GM23338 (cell line): Measurements from ENCODE around the gene CEP135. TPM values are rescaled to one million over a fixed set of nuclear protein-coding genes. Genes with fewer than 3 reads are reported as not detected.

Experiments
- ATAC-seq: fragments of 200-7000 bp; cut with Tn5 transposase; 3 replicates; pipeline ENCODE4 v1.9.1; 2020
- DNase-seq: peaks from one replicate; pipeline ENCODE4 v3.0.0-alpha.2; 2015; ENCODE audit warnings: low spot score
- H2AFZ ChIP-seq: fragments of 200-600 bp; sonication (generic); 2 replicates; pipeline ENCODE4 v1.8.0; 2016; ENCODE audit warnings: antibody characterized with exemption, mild to moderate bottlenecking, moderate library complexity
- H3F3A ChIP-seq: fragments of 200-600 bp; sonication (generic); replicated peaks from 2 replicates; pipeline ENCODE4 v1.8.0; 2017; ENCODE audit warnings: antibody characterized with exemption, mixed run types, low read depth
- H3K27ac ChIP-seq: fragments of 200-600 bp; sonication (generic); 2 replicates; pipeline ENCODE4 v1.6.1; 2016; ENCODE audit warnings: low read depth
- H3K27me3 ChIP-seq: fragments of 200-600 bp; sonication (generic); 2 replicates; pipeline ENCODE4 v1.8.0; 2016; ENCODE audit warnings: mild to moderate bottlenecking, mixed run types, moderate library complexity; ENCODE audit not compliant: insufficient read depth
- H3K36me3 ChIP-seq: fragments of 200-600 bp; sonication (generic); 2 replicates; pipeline ENCODE4 v1.8.0; 2016; ENCODE audit warnings: mild to moderate bottlenecking; ENCODE audit not compliant: insufficient read depth
- H3K4me1 ChIP-seq: fragments of 200-600 bp; sonication (generic); 2 replicates; pipeline ENCODE4 v1.8.0; 2016; ENCODE audit warnings: mild to moderate bottlenecking, moderate library complexity; ENCODE audit not compliant: insufficient read depth
- H3K4me2 ChIP-seq: fragments of 200-600 bp; sonication (generic); 2 replicates; pipeline ENCODE4 v1.7.1; 2017; ENCODE audit warnings: mixed run types
- H3K4me3 ChIP-seq: fragments of 200-600 bp; sonication (generic); 2 replicates; pipeline ENCODE4 v1.6.1; 2016; ENCODE audit warnings: mixed run types
- H3K79me2 ChIP-seq: fragments of 200-600 bp; sonication (generic); replicated peaks from 2 replicates; pipeline ENCODE4 v1.8.0; 2017; ENCODE audit warnings: mild to moderate bottlenecking; ENCODE audit not compliant: insufficient read depth
- H3K9me2 ChIP-seq: fragments of 200-600 bp; sonication (generic); 2 replicates; pipeline ENCODE4 v1.8.0; 2017; ENCODE audit not compliant: insufficient read depth
- H4K20me1 ChIP-seq: fragments of 200-600 bp; sonication (generic); replicated peaks from 2 replicates; pipeline ENCODE4 v1.8.0; 2017; ENCODE audit warnings: mild to moderate bottlenecking; ENCODE audit not compliant: insufficient read depth
- H3K27ac Mint-ChIP-seq: 2 replicates; pipeline ENCODE4 v1.8.0; 2020; ENCODE audit warnings: inconsistent platforms, mild to moderate bottlenecking, moderate library complexity, mixed read lengths
- H3K27me3 Mint-ChIP-seq: 3 replicates; pipeline ENCODE4 v1.8.0; 2022; ENCODE audit warnings: low read depth, mild to moderate bottlenecking, moderate library complexity, mixed read lengths, inconsistent platforms; ENCODE audit not compliant: insufficient read depth, poor library complexity
- H3K36me3 Mint-ChIP-seq: 3 replicates; pipeline ENCODE4 v1.8.0; 2021; ENCODE audit warnings: low read depth, mild to moderate bottlenecking, inconsistent platforms, moderate library complexity, mixed read lengths
- H3K4me1 Mint-ChIP-seq: 3 replicates; pipeline ENCODE4 v1.8.0; 2020; ENCODE audit warnings: mild to moderate bottlenecking, inconsistent platforms, mixed read lengths
- H3K4me3 Mint-ChIP-seq: 3 replicates; pipeline ENCODE4 v1.8.0; 2021; ENCODE audit warnings: moderate library complexity, mild to moderate bottlenecking, inconsistent platforms, mixed read lengths
- H3K9me3 Mint-ChIP-seq: 3 replicates; pipeline ENCODE4 v1.8.0; 2020; ENCODE audit warnings: moderate library complexity, mild to moderate bottlenecking, inconsistent platforms, mixed read lengths
- CREB1 ChIP-seq: fragments of 250-450 bp; sonication (Bioruptor Pico); IDR thresholded peaks from 2 replicates; pipeline ENCODE4 v1.5.0; 2020; ENCODE audit warnings: low read depth, mild to moderate bottlenecking, moderate library complexity
- EZH2 ChIP-seq: fragments of 200-600 bp; sonication (generic); IDR thresholded peaks from one replicate; pipeline ENCODE4 v1.8.0; 2017; ENCODE audit warnings: antibody characterized with exemption, mild to moderate bottlenecking, low read depth; ENCODE audit not compliant: unreplicated experiment
- JUNB ChIP-seq: IDR thresholded peaks from one replicate; pipeline ENCODE4 v1.6.1; 2016; ENCODE audit warnings: antibody characterized with exemption; ENCODE audit not compliant: unreplicated experiment
- NANOG ChIP-seq: IDR thresholded peaks from 2 replicates; pipeline ENCODE4 v1.6.1; 2016; ENCODE audit warnings: antibody characterized with exemption, borderline replicate concordance
- STAT1 ChIP-seq: IDR thresholded peaks from one replicate; pipeline ENCODE4 v1.6.1; 2016; ENCODE audit warnings: antibody characterized with exemption; ENCODE audit not compliant: unreplicated experiment
- ZNF114 ChIP-seq: fragments of 250-450 bp; sonication (Bioruptor Pico); IDR thresholded peaks from 2 replicates; pipeline ENCODE4 v1.5.0; 2020; ENCODE audit warnings: mild to moderate bottlenecking, moderate library complexity
- polyA plus RNA-seq: library from polyadenylated mRNA; unstranded; fragments of >200 nt; fragmentation: Nextera tagmentation; extraction: Ambion mirVana; gene quantifications from 2 replicates; pipeline ENCODE4 v1.2.1, GENCODE V29; 2016
- total RNA-seq: library from RNA; depleted of rRNA; stranded (reverse); fragments of >200 nt; shearing (Covaris generic); gene quantifications from 2 replicates; pipeline ENCODE4 v1.2.3, GENCODE V29; 2014
- TF ChIP-seq, protein P1 (sequence below): IDR thresholded peaks from 2 replicates; pipeline ENCODE4 v1.6.1; 2016; ENCODE audit warnings: antibody characterized with exemption
- TF ChIP-seq, protein P2 (sequence below), 2 experiments: fragments of 200-600 bp in 1 of 2; sonication (generic) in 1 of 2; conservative IDR thresholded peaks; 2 replicates each; pipeline versions ENCODE4 v1.5.1 to v1.6.1; 2016 to 2017; ENCODE audit warnings: antibody characterized with exemption in 2 of 2, low read depth in 2 of 2, mild to moderate bottlenecking in 2 of 2, moderate library complexity in 1 of 2
- TF ChIP-seq, protein P3 (sequence below): IDR thresholded peaks from one replicate; pipeline ENCODE4 v1.6.1; 2018; ENCODE audit warnings: antibody characterized with exemption; ENCODE audit not compliant: unreplicated experiment

CEP135 gene
- total and polyA plus RNA-seq, 2 experiments from 2014 or later: 11.8 to 15.7 TPM

DNA sequence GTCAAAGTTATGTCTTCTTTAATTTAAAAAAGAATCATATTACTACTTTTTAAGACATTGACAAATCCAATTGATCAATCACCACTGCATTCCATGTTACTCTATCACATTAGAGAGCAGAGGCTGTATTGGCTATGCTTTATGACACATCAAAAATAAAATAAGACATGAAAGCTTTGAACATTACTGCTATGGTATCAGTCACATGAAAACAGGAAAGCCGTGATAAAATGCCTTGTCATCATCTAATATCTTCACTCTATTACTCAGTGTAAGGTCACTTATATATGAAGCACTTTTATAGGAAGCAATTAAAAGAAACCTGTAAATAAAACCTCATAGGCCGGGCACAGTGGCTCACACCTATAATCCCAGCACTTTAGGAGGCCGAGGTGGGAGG lies 27.7 kb upstream of the CEP135 start:
- Mint-ChIP-seq H3K4me3 (no peak overlapping the region), H3K9me3 (peaks cover 4% of the 10 kb centered on the region; the same call in 1 of the 3 replicates), H3K27me3 (peaks cover 9% of the 10 kb centered on the region), H3K27ac (no peak overlapping the region), H3K36me3 (no peaks in the 10 kb centered on the region; the same call in 2 of the 3 replicates), H3K4me1 (peaks cover 10% of the 10 kb centered on the region)
- no peaks in the 10 kb centered on the region for H3K79me2 ChIP-seq
- no peaks in the 10 kb centered on the region for H3K4me1 ChIP-seq
- H3K9me2 ChIP-seq: 0 out of 2 replicates have a peak, but pooled peaks cover 3% of the 10 kb centered on the region
- no peak for ATAC-seq
- H3K27ac ChIP-seq: no peak overlapping the region
- H3K27me3 ChIP-seq: no peaks in the 10 kb centered on the region
- no peak for DNase-seq
- H3K4me3 ChIP-seq: no peak overlapping the region
- H4K20me1 ChIP-seq: no peaks in the 10 kb centered on the region
- H3K36me3 ChIP-seq: no peaks in the 10 kb centered on the region
- TF ChIP-seq NANOG (no peak), JUNB (no peak), EZH2 (no peak), ZNF114 (no peak), CREB1 (CRISPR knock-in tag) (no peak)
- TF ChIP-seq, protein P1, sequence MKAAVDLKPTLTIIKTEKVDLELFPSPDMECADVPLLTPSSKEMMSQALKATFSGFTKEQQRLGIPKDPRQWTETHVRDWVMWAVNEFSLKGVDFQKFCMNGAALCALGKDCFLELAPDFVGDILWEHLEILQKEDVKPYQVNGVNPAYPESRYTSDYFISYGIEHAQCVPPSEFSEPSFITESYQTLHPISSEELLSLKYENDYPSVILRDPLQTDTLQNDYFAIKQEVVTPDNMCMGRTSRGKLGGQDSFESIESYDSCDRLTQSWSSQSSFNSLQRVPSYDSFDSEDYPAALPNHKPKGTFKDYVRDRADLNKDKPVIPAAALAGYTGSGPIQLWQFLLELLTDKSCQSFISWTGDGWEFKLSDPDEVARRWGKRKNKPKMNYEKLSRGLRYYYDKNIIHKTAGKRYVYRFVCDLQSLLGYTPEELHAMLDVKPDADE: no peak
- TF ChIP-seq, protein P2, sequence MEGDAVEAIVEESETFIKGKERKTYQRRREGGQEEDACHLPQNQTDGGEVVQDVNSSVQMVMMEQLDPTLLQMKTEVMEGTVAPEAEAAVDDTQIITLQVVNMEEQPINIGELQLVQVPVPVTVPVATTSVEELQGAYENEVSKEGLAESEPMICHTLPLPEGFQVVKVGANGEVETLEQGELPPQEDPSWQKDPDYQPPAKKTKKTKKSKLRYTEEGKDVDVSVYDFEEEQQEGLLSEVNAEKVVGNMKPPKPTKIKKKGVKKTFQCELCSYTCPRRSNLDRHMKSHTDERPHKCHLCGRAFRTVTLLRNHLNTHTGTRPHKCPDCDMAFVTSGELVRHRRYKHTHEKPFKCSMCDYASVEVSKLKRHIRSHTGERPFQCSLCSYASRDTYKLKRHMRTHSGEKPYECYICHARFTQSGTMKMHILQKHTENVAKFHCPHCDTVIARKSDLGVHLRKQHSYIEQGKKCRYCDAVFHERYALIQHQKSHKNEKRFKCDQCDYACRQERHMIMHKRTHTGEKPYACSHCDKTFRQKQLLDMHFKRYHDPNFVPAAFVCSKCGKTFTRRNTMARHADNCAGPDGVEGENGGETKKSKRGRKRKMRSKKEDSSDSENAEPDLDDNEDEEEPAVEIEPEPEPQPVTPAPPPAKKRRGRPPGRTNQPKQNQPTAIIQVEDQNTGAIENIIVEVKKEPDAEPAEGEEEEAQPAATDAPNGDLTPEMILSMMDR (conservative IDR thresholded peaks at IDR 0.05; ENCODE audit: low read depth in 2 of 2): no peak
- H3F3A ChIP-seq: no peaks in the 10 kb centered on the region
- no peak overlapping the region for H3K4me2 ChIP-seq
- H2AFZ ChIP-seq: no peak overlapping the region

DNA sequence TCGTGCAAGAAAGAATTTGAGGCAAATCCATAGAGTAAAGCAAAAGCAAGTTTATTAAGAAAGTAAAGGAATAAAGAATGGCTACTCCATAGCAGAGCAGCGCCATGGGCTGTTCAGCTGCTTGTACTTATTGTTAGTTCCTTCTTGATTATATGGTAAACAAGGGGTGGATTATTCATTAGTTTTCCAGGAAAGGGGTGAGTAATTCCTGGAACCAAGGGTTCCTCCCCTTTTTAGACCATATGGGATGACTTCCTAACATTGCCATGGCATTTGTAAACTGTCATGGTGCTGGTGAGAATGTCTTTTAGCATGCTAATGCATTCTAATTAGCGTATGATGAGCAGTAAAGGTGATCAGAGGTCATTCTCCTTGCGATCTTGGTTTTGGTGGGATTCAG lies 23.5 kb upstream of the CEP135 start:
- TF ChIP-seq, protein P3, sequence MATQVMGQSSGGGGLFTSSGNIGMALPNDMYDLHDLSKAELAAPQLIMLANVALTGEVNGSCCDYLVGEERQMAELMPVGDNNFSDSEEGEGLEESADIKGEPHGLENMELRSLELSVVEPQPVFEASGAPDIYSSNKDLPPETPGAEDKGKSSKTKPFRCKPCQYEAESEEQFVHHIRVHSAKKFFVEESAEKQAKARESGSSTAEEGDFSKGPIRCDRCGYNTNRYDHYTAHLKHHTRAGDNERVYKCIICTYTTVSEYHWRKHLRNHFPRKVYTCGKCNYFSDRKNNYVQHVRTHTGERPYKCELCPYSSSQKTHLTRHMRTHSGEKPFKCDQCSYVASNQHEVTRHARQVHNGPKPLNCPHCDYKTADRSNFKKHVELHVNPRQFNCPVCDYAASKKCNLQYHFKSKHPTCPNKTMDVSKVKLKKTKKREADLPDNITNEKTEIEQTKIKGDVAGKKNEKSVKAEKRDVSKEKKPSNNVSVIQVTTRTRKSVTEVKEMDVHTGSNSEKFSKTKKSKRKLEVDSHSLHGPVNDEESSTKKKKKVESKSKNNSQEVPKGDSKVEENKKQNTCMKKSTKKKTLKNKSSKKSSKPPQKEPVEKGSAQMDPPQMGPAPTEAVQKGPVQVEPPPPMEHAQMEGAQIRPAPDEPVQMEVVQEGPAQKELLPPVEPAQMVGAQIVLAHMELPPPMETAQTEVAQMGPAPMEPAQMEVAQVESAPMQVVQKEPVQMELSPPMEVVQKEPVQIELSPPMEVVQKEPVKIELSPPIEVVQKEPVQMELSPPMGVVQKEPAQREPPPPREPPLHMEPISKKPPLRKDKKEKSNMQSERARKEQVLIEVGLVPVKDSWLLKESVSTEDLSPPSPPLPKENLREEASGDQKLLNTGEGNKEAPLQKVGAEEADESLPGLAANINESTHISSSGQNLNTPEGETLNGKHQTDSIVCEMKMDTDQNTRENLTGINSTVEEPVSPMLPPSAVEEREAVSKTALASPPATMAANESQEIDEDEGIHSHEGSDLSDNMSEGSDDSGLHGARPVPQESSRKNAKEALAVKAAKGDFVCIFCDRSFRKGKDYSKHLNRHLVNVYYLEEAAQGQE: no peak
- TF ChIP-seq, protein P2 (conservative IDR thresholded peaks at IDR 0.05; ENCODE audit: low read depth in 2 of 2): no peak
- no peak for TF ChIP-seq JUNB
- no peak for TF ChIP-seq STAT1
- no peaks in the 10 kb centered on the region for H3K36me3 Mint-ChIP-seq
- H3F3A ChIP-seq: no peaks in the 10 kb centered on the region
- H3K27me3 ChIP-seq: no peaks in the 10 kb centered on the region
- H3K36me3 ChIP-seq: no peaks in the 10 kb centered on the region
- no peak overlapping the region for H3K4me2 ChIP-seq
- H3K27me3 Mint-ChIP-seq: peaks cover 8% of the 10 kb centered on the region
- H2AFZ ChIP-seq: no peak overlapping the region
- no peak overlapping the region for H3K4me3 Mint-ChIP-seq
- H3K27ac ChIP-seq: no peak overlapping the region
- no peak overlapping the region for H3K27ac Mint-ChIP-seq
- peak; percentile 48 for DNase-seq
- H4K20me1 ChIP-seq: no peaks in the 10 kb centered on the region
- ATAC-seq: peak; percentile 38; the same call in 2 of the 3 replicates
- H3K79me2 ChIP-seq: no peaks in the 10 kb centered on the region
- H3K4me1 ChIP-seq: peaks cover 16% of the 10 kb centered on the region
- peaks cover 24% of the 10 kb centered on the region for H3K4me1 Mint-ChIP-seq
- H3K4me3 ChIP-seq: no peak overlapping the region
- H3K9me3 Mint-ChIP-seq: peaks cover 5% of the 10 kb centered on the region; the same call in 1 of the 3 replicates
- H3K9me2 ChIP-seq: no peaks in the 10 kb centered on the region
